Activated CD8-positive, alpha-beta memory T cell treated with anti-CD3 and anti-CD28 coated beads, Interleukin-2, amount 10 ng/mL, durations not matched to agents 7 days and 5 days (primary cell): ENCODE measurements around the gene APBA3. TPM values are rescaled to one million over a fixed set of nuclear protein-coding genes. Genes with fewer than 3 reads are reported as not detected.

Source experiments
- ATAC-seq: fragments of 150-1000 bp; cut with Tn5 transposase; one replicate; pipeline ENCODE4 v1.10.0; 2021; ENCODE audit warnings: moderate library complexity
- CTCF ChIA-PET: fragments of 350-600 bp; sonication (Branson Sonifier 250); formaldehyde crosslinking; loops from one replicate; lab custom pipeline; 2021; ENCODE audit warnings: antibody characterized with exemption; lab: Charles Lee
- DNase-seq: peaks from one replicate; pipeline ENCODE4 v3.0.0-alpha.2; 2020
- H3K27ac Mint-ChIP-seq: one replicate; pipeline ENCODE4 v1.8.0; 2021; ENCODE audit warnings: mild to moderate bottlenecking, mixed read lengths
- H3K27me3 Mint-ChIP-seq: one replicate; pipeline ENCODE4 v1.8.0; 2021; ENCODE audit warnings: mixed read lengths
- H3K36me3 Mint-ChIP-seq: one replicate; pipeline ENCODE4 v1.8.0; 2021; ENCODE audit warnings: mild to moderate bottlenecking, mixed read lengths
- H3K4me1 Mint-ChIP-seq: one replicate; pipeline ENCODE4 v1.8.0; 2021; ENCODE audit warnings: mixed read lengths
- H3K4me3 Mint-ChIP-seq: one replicate; pipeline ENCODE4 v1.8.0; 2021; ENCODE audit warnings: mild to moderate bottlenecking, moderate library complexity, mixed read lengths
- H3K9me3 Mint-ChIP-seq: one replicate; pipeline ENCODE4 v1.8.0; 2022; ENCODE audit warnings: low read depth, mixed read lengths
- total RNA-seq, 2 experiments: library from RNA; stranded (reverse); gene quantifications; one replicate each; pipeline ENCODE4 v1.2.3, GENCODE V29; 2021

APBA3 gene
- total RNA-seq, 2 experiments from 2014 or later, result 50.3 to 65.5 TPM

- no peaks in the 10 kb centered on the region for H3K4me1 Mint-ChIP-seq
- no peak for ATAC-seq
- no peak overlapping the region for H3K4me3 Mint-ChIP-seq
- H3K27ac Mint-ChIP-seq, result no peak overlapping the region
- H3K27me3 Mint-ChIP-seq, result peaks cover 10% of the 10 kb centered on the region
- H3K36me3 Mint-ChIP-seq, result no peaks in the 10 kb centered on the region
- H3K9me3 Mint-ChIP-seq, result no peaks in the 10 kb centered on the region
- CTCF ChIA-PET, result interaction anchor here (1.0 to 2.1 kb wide), 3 partner anchors 11 to 116 kb away, joined by 3 to 9 read pairs (median 4); no protein-coding TSS in a partner anchor
- no peak for DNase-seq
These were observed 53.7 kb downstream of the APBA3 start for GRCh38 chr19:3707868-3708206.

GRCh38 chr19:3701200-3701599 lies 60.3 kb downstream of the APBA3 start:
- no peak for ATAC-seq
- peak overlapping the region; percentile 49 for H3K4me3 Mint-ChIP-seq

More at GRCh38 chr19:3701200-3701599, 60.3 kb downstream of the APBA3 start:
- no peak for DNase-seq
- H3K4me1 Mint-ChIP-seq, result peaks cover 22% of the 10 kb centered on the region
- H3K36me3 Mint-ChIP-seq, result no peaks in the 10 kb centered on the region
- H3K27me3 Mint-ChIP-seq, result peaks cover 3% of the 10 kb centered on the region
- CTCF ChIA-PET, result interaction anchor here (0.7 to 3.0 kb wide), 6 partner anchors 9 to 111 kb away, joined by 4 to 20 read pairs (median 10); no protein-coding TSS in a partner anchor
- H3K27ac Mint-ChIP-seq, result no peak overlapping the region
- H3K9me3 Mint-ChIP-seq, result no peaks in the 10 kb centered on the region

Other genes with a start within 250 kb of the APBA3 start
- gene TEKTIP1, start 222.5 kb downstream of the APBA3 start, total RNA-seq, result 1 to 10 TPM; 5.7 to 7.2 TPM
- gene MFSD12, start 204.1 kb downstream of the APBA3 start, total RNA-seq, result 10 to 100 TPM; 54.8 to 71.4 TPM
- gene HMG20B, start 188.7 kb downstream of the APBA3 start, total RNA-seq, result 10 to 100 TPM; 50.7 to 51.7 TPM
- gene GIPC3, start 176.2 kb downstream of the APBA3 start, total RNA-seq, result under 1 TPM; 0.15 to 0.23 TPM
- under 1 TPM; 0.26 to 0.54 TPM for gene TBXA2R, start 154.8 kb downstream of the APBA3 start, total RNA-seq
- gene CACTIN, start 134.9 kb downstream of the APBA3 start, total RNA-seq, result 10 to 100 TPM; 33.4 to 33.7 TPM
- gene PIP5K1C, start 61.2 kb downstream of the APBA3 start, total RNA-seq, result 10 to 100 TPM; 23.9 to 37.7 TPM
- gene TJP3, start 53.3 kb downstream of the APBA3 start, total RNA-seq, result 1 to 10 TPM; 1.0 to 1.3 TPM
- 10 to 100 TPM; 74.0 to 89.8 TPM for gene MRPL54, start 990 bp upstream of the APBA3 start, total RNA-seq
- not detected for gene RAX2, start 10.5 kb upstream of the APBA3 start, total RNA-seq
- 10 to 100 TPM; 26.8 to 30.8 TPM for gene MATK, start 24.7 kb upstream of the APBA3 start, total RNA-seq
- gene ZFR2, start 107.3 kb upstream of the APBA3 start, total RNA-seq, result under 1 TPM; 0.26 TPM
- gene ATCAY, start 119.0 kb upstream of the APBA3 start, total RNA-seq, result not detected
- gene NMRK2, start 171.4 kb upstream of the APBA3 start, total RNA-seq, result not detected
- 10 to 100 TPM; 49.3 to 53.0 TPM for gene DAPK3, start 209.4 kb upstream of the APBA3 start, total RNA-seq
- 1,000 to 10,000 TPM; 1,382 to 1,952 TPM for gene EEF2, start 223.8 kb upstream of the APBA3 start, total RNA-seq
- 10 to 100 TPM; 34.0 to 39.4 TPM for gene PIAS4, start 246.0 kb upstream of the APBA3 start, total RNA-seq